Osteoblast (primary cell): ENCODE measurements around the gene TUBB4A. TPM values are rescaled to one million over a fixed set of nuclear protein-coding genes. Genes with fewer than 3 reads are reported as not detected.
A peak's percentile ranks its signal among the peaks of the same experiment; 100 is the strongest.

Source experiments
- DNase-seq: peaks from one replicate; pipeline ENCODE4 v3.0.0; 2011; ENCODE audit warnings: low spot score, mixed read lengths; ENCODE audit not compliant: insufficient read length; ENCODE audit errors: missing footprints
- H2AFZ ChIP-seq: 2 replicates; pipeline ENCODE4 v1.6.0; 2011; ENCODE audit warnings: mild to moderate bottlenecking, low read length
- H3K27ac ChIP-seq: 2 replicates; pipeline ENCODE4 v1.5.1; 2011; ENCODE audit warnings: mild to moderate bottlenecking, low read depth, low read length, moderate library complexity
- H3K27me3 ChIP-seq: 2 replicates; pipeline ENCODE4 v1.6.0; 2012; ENCODE audit warnings: mild to moderate bottlenecking, control low read depth, inconsistent platforms, low read length, moderate library complexity; ENCODE audit not compliant: insufficient read depth
- H3K36me3 ChIP-seq: 2 replicates; pipeline ENCODE4 v1.5.1; 2011; ENCODE audit warnings: mild to moderate bottlenecking, low read length, control low read depth, moderate library complexity; ENCODE audit not compliant: insufficient read depth
- H3K4me1 ChIP-seq: 2 replicates; pipeline ENCODE4 v1.5.1; 2011; ENCODE audit warnings: mild to moderate bottlenecking, low read length, control low read depth, moderate library complexity; ENCODE audit not compliant: insufficient read depth
- H3K4me2 ChIP-seq: 2 replicates; pipeline ENCODE4 v1.6.0; 2011; ENCODE audit warnings: mild to moderate bottlenecking, low read length; ENCODE audit not compliant: insufficient read depth
- H3K4me3 ChIP-seq: fragments of 200-600 bp; sonication (generic); 3 replicates; pipeline ENCODE4 v1.5.1; 2012; ENCODE audit warnings: mild to moderate bottlenecking, low read length, inconsistent platforms; ENCODE audit not compliant: insufficient read depth
- H3K79me2 ChIP-seq: 2 replicates; pipeline ENCODE4 v1.6.0; 2012; ENCODE audit warnings: mild to moderate bottlenecking, low read length, control low read depth, inconsistent platforms; ENCODE audit not compliant: insufficient read depth
- H3K9me3 ChIP-seq: 2 replicates; pipeline ENCODE4 v1.5.1; 2011; ENCODE audit warnings: low read depth, low read length, control low read depth
- H4K20me1 ChIP-seq: 2 replicates; pipeline ENCODE4 v1.6.0; 2012; ENCODE audit warnings: mild to moderate bottlenecking, low read length, control low read depth; ENCODE audit not compliant: insufficient read depth
- total RNA-seq: library from RNA; depleted of rRNA; stranded (reverse); fragments of >200 nt; gene quantifications from 2 replicates; pipeline ENCODE4 v1.2.3, GENCODE V29; 2012
- TF ChIP-seq, protein P1 (sequence below): IDR thresholded peaks from 2 replicates; pipeline ENCODE4 v1.5.1; 2011; ENCODE audit warnings: mild to moderate bottlenecking, low read depth, low read length, moderate library complexity; ENCODE audit errors: extremely low read depth

TUBB4A gene
- total RNA-seq, 1 donor, result not detected

- Histone ChIP-seq H3K27me3 (peaks cover 19% of the 10 kb centered on the region), H3K4me1 (peaks cover 13% of the 10 kb centered on the region)
These were observed 27.2 kb upstream of the TUBB4A start for GRCh38 chr19:6529351-6529750.

GRCh38 chr19:6528544-6529121 is 26.5 kb upstream of the TUBB4A start:
- peaks cover 19% of the 10 kb centered on the region for H3K27me3 ChIP-seq
- DNase-seq, result peak; percentile 73
- H3K9me3 ChIP-seq, result no peaks in the 10 kb centered on the region
- TF ChIP-seq, protein P1, sequence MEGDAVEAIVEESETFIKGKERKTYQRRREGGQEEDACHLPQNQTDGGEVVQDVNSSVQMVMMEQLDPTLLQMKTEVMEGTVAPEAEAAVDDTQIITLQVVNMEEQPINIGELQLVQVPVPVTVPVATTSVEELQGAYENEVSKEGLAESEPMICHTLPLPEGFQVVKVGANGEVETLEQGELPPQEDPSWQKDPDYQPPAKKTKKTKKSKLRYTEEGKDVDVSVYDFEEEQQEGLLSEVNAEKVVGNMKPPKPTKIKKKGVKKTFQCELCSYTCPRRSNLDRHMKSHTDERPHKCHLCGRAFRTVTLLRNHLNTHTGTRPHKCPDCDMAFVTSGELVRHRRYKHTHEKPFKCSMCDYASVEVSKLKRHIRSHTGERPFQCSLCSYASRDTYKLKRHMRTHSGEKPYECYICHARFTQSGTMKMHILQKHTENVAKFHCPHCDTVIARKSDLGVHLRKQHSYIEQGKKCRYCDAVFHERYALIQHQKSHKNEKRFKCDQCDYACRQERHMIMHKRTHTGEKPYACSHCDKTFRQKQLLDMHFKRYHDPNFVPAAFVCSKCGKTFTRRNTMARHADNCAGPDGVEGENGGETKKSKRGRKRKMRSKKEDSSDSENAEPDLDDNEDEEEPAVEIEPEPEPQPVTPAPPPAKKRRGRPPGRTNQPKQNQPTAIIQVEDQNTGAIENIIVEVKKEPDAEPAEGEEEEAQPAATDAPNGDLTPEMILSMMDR, result no peak
- no peak overlapping the region for H3K4me3 ChIP-seq
- H3K4me1 ChIP-seq, result peaks cover 13% of the 10 kb centered on the region
- H3K36me3 ChIP-seq, result no peaks in the 10 kb centered on the region
- no peak overlapping the region for H3K4me2 ChIP-seq
- H3K27ac ChIP-seq, result no peak overlapping the region
- H3K79me2 ChIP-seq, result no peaks in the 10 kb centered on the region
- H4K20me1 ChIP-seq, result no peaks in the 10 kb centered on the region
- H2AFZ ChIP-seq, result no peak overlapping the region

More at GRCh38 chr19:6529351-6529750, 27.2 kb upstream of the TUBB4A start:
- Histone ChIP-seq H4K20me1 (no peaks in the 10 kb centered on the region), H3K79me2 (no peaks in the 10 kb centered on the region), H3K36me3 (no peaks in the 10 kb centered on the region), H2AFZ (no peak overlapping the region), H3K4me3 (no peak overlapping the region), H3K9me3 (no peaks in the 10 kb centered on the region), H3K27ac (no peak overlapping the region), H3K4me2 (no peak overlapping the region)
- no peak for DNase-seq
- TF ChIP-seq, protein P1, result no peak

GRCh38 chr19:6527893-6528543 is 25.9 kb upstream of the TUBB4A start:
- H3K79me2 ChIP-seq, result no peaks in the 10 kb centered on the region
- H3K4me2 ChIP-seq, result no peak overlapping the region
- H3K27me3 ChIP-seq, result peaks cover 19% of the 10 kb centered on the region
- H3K27ac ChIP-seq, result no peak overlapping the region
- H4K20me1 ChIP-seq, result no peaks in the 10 kb centered on the region
- peak; percentile 65 for DNase-seq
- H3K4me1 ChIP-seq, result peaks cover 13% of the 10 kb centered on the region
- no peaks in the 10 kb centered on the region for H3K36me3 ChIP-seq
- TF ChIP-seq, protein P1, result no peak
- H3K4me3 ChIP-seq, result no peak overlapping the region
- no peak overlapping the region for H2AFZ ChIP-seq
- H3K9me3 ChIP-seq, result no peaks in the 10 kb centered on the region

DNA sequence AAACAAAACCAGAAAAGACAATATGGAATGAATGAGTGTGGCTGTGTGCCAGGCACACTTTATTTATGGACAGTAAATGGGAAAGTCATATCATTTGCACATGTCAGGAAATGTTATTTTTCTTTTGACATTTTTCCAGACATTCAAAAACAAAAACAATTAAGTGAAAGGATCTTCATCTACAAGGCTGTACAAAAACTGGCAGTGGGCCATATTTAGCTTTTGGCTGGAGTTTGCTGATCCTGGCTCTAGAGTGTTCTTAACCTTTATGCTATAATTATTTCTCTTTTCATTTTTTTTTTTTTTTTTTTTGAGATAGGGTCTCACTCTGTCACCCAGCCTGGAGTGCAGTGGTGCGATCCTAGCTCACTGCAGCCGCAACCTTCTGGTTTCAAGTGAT is 22.2 kb upstream of the TUBB4A start:
- Histone ChIP-seq H3K27ac (no peak overlapping the region), H3K9me3 (no peaks in the 10 kb centered on the region), H2AFZ (no peak overlapping the region), H3K36me3 (no peaks in the 10 kb centered on the region), H3K4me2 (no peak overlapping the region), H3K79me2 (no peaks in the 10 kb centered on the region), H3K4me1 (peaks cover 6% of the 10 kb centered on the region), H4K20me1 (no peaks in the 10 kb centered on the region), H3K27me3 (peaks cover 3% of the 10 kb centered on the region), H3K4me3 (no peak overlapping the region)
- TF ChIP-seq, protein P1, result no peak
- DNase-seq, result peak; percentile 64
